K562 (cell line): ENCODE results near the gene WDHD1. TPM values are rescaled to one million over a fixed set of nuclear protein-coding genes. Genes with fewer than 3 reads are reported as not detected.
A peak's percentile ranks its signal among the peaks of the same experiment; 100 is the strongest.

Experiments used
- ASH1L ChIP-seq: fragments of 450-650 bp; IDR thresholded peaks from 2 replicates; pipeline ENCODE4 v1.6.1; 2018; ENCODE audit warnings: borderline replicate concordance, mild to moderate bottlenecking, low read depth; ENCODE audit not compliant: partially characterized antibody
- C11orf30 ChIP-seq: fragments of 450-650 bp; IDR thresholded peaks from 2 replicates; pipeline ENCODE4 v1.6.1; 2016; ENCODE audit warnings: low read depth, mild to moderate bottlenecking
- JUND ChIP-seq, 2 experiments: IDR thresholded peaks; 2 replicates in 1 of 2; 3 replicates in 1 of 2; pipeline ENCODE4 v1.6.1; 2011; ENCODE audit warnings: borderline replicate concordance in 2 of 2, low read depth in 2 of 2, low read length in 2 of 2, improper control_type of control experiment in 1 of 2, missing biosample characterization in 1 of 2, missing genetic modification characterization in 1 of 2, missing genetic modification reagents in 1 of 2
- RB1 ChIP-seq: fragments of 450-650 bp; IDR thresholded peaks from 2 replicates; pipeline ENCODE4 v1.6.1; 2017; ENCODE audit warnings: low read depth, mild to moderate bottlenecking
- SIRT6 ChIP-seq: IDR thresholded peaks from one replicate; pipeline ENCODE4 v1.6.1; 2012; ENCODE audit warnings: low read depth, mild to moderate bottlenecking, control low read depth, inconsistent platforms, low read length, moderate library complexity
- SRSF9 ChIP-seq: fragments of 200-400 bp; formaldehyde crosslinking; IDR thresholded peaks from 2 replicates; pipeline ENCODE4 v1.6.1; 2017; ENCODE audit warnings: low read depth, low read length, borderline replicate concordance
- polyA plus RNA-seq, 8 experiments: library from polyadenylated mRNA; depleted of rRNA in 4 of 8; stranded (reverse) in 5 of 8; unstranded in 3 of 8; fragments of >200 nt; fragmentation: Nextera tagmentation in 2 of 8; fragmentation: Illumina TruSeq in 1 of 8; extraction: Ambion mirVana in 2 of 8; extraction: Trizol in 1 of 8; gene quantifications; 2 replicates each; pipeline versions ENCODE4 v1.2.1 to v1.2.3, GENCODE V29; 2011 to 2014; ENCODE audit warnings: inconsistent platforms in 1 of 8, missing spikeins in 1 of 8
- total RNA-seq, 7 experiments: library from RNA; depleted of rRNA in 6 of 7; stranded (reverse); fragments of >200 nt in 6 of 7; fragmentation: Illumina TruSeq in 2 of 7; extraction: Trizol in 2 of 7; gene quantifications; 2 replicates each; pipeline versions ENCODE4 v1.2.1 to v1.2.3, GENCODE V29; 2011 to 2021; ENCODE audit warnings: low replicate concordance in 1 of 7
- TF ChIP-seq, protein P1 (sequence below), 2 experiments: fragments of 150-350 bp in 1 of 2; IDR thresholded peaks; 2 replicates each; pipeline ENCODE4 v1.6.1; 2012 to 2016; ENCODE audit warnings: low read depth in 2 of 2, low read length in 2 of 2, mild to moderate bottlenecking in 1 of 2, moderate library complexity in 1 of 2
- TF ChIP-seq, protein P2 (sequence below): fragments of 250-450 bp; sonication (Bioruptor Pico); IDR thresholded peaks from 2 replicates; pipeline ENCODE4 v1.8.0; 2021; ENCODE audit warnings: borderline replicate concordance, mild to moderate bottlenecking, moderate library complexity; ENCODE audit not compliant: poor library complexity, severe bottlenecking
- TF ChIP-seq, protein P3 (sequence below): fragments of 250-450 bp; sonication (Bioruptor Pico); IDR thresholded peaks from 2 replicates; pipeline ENCODE4 v1.5.1; 2021; ENCODE audit warnings: mild to moderate bottlenecking
- TF ChIP-seq, protein P4 (sequence below), 2 experiments: fragments of 450-650 bp; IDR thresholded peaks; 2 replicates each; pipeline ENCODE4 v1.6.1; 2016; ENCODE audit warnings: mild to moderate bottlenecking in 2 of 2, borderline replicate concordance in 1 of 2, low read depth in 1 of 2, moderate library complexity in 1 of 2

The WDHD1 gene
- total and polyA plus RNA-seq, 9 of the 15 experiments (the other 6 are each of a cell fraction or from before 2014, with no cell fraction given), result 11.7 to 39.1 (median 30.0) TPM

DNA sequence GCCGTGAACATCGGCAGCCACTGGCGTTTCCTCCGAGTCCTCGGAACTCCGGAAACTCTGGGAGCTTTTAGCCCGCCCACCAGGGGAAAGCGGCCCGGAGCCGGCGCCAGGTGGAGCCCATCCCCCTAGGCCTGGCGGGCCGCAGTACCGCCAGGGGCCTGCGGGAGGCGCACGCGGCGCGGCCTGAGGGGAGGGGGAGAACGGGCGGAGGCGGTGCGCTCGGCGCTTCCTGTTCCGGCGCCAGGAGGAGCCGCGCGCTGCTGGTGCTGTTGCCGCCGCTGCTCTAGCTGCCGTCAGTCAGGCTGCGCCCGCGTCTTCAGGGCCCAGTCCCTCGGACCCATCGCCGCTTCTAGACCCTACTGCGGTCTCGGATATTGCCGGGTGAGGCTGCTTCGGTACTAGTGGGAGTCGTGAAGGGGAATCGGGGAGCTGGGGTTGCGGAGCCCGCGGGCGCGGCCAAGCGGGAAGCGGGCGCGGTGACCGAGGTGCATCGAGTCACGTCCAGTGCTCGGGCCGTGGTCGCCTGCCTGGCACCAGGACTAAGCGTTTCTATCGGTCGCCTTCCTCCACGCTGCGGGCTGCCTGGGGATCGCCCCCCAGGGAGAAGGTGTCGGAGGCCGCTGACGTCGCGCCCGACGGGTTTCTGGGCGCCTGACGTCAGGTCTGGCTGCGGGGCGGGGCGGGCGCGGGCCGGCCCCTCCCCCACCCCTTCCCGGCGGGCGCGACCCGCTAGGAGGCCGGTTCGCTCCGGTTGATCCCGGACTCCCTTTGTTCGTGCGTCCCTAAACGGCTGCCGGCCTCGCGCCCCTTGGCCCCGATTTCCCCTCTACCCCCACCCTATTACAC is 24.7 kb upstream of the WDHD1 start, which contains the start of gene MAPK1IP1L (continued):
- TF ChIP-seq, protein P1, sequence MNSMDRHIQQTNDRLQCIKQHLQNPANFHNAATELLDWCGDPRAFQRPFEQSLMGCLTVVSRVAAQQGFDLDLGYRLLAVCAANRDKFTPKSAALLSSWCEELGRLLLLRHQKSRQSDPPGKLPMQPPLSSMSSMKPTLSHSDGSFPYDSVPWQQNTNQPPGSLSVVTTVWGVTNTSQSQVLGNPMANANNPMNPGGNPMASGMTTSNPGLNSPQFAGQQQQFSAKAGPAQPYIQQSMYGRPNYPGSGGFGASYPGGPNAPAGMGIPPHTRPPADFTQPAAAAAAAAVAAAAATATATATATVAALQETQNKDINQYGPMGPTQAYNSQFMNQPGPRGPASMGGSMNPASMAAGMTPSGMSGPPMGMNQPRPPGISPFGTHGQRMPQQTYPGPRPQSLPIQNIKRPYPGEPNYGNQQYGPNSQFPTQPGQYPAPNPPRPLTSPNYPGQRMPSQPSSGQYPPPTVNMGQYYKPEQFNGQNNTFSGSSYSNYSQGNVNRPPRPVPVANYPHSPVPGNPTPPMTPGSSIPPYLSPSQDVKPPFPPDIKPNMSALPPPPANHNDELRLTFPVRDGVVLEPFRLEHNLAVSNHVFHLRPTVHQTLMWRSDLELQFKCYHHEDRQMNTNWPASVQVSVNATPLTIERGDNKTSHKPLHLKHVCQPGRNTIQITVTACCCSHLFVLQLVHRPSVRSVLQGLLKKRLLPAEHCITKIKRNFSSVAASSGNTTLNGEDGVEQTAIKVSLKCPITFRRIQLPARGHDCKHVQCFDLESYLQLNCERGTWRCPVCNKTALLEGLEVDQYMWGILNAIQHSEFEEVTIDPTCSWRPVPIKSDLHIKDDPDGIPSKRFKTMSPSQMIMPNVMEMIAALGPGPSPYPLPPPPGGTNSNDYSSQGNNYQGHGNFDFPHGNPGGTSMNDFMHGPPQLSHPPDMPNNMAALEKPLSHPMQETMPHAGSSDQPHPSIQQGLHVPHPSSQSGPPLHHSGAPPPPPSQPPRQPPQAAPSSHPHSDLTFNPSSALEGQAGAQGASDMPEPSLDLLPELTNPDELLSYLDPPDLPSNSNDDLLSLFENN (IDR thresholded peaks at IDR 0.05; ENCODE audit: low read depth in 2 of 2, low read length in 2 of 2), result peak in 1 of 2 experiments; percentile 72; a peak in 2 of 4 replicates
- TF ChIP-seq, protein P2, sequence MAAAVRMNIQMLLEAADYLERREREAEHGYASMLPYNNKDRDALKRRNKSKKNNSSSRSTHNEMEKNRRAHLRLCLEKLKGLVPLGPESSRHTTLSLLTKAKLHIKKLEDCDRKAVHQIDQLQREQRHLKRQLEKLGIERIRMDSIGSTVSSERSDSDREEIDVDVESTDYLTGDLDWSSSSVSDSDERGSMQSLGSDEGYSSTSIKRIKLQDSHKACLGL (CRISPR knock-in tag), result no peak
- TF ChIP-seq, protein P3, sequence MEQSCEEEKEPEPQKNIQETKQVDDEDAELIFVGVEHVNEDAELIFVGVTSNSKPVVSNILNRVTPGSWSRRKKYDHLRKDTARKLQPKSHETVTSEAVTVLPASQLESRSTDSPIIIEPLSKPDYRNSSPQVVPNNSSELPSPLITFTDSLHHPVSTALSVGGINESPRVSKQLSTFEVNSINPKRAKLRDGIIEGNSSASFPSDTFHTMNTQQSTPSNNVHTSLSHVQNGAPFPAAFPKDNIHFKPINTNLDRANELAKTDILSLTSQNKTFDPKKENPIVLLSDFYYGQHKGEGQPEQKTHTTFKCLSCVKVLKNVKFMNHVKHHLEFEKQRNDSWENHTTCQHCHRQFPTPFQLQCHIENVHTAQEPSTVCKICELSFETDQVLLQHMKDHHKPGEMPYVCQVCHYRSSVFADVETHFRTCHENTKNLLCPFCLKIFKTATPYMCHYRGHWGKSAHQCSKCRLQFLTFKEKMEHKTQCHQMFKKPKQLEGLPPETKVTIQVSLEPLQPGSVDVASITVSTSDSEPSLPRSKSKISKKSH (CRISPR knock-in tag), result no peak
- TF ChIP-seq SRSF9, result no peak
- TF ChIP-seq, protein P4, sequence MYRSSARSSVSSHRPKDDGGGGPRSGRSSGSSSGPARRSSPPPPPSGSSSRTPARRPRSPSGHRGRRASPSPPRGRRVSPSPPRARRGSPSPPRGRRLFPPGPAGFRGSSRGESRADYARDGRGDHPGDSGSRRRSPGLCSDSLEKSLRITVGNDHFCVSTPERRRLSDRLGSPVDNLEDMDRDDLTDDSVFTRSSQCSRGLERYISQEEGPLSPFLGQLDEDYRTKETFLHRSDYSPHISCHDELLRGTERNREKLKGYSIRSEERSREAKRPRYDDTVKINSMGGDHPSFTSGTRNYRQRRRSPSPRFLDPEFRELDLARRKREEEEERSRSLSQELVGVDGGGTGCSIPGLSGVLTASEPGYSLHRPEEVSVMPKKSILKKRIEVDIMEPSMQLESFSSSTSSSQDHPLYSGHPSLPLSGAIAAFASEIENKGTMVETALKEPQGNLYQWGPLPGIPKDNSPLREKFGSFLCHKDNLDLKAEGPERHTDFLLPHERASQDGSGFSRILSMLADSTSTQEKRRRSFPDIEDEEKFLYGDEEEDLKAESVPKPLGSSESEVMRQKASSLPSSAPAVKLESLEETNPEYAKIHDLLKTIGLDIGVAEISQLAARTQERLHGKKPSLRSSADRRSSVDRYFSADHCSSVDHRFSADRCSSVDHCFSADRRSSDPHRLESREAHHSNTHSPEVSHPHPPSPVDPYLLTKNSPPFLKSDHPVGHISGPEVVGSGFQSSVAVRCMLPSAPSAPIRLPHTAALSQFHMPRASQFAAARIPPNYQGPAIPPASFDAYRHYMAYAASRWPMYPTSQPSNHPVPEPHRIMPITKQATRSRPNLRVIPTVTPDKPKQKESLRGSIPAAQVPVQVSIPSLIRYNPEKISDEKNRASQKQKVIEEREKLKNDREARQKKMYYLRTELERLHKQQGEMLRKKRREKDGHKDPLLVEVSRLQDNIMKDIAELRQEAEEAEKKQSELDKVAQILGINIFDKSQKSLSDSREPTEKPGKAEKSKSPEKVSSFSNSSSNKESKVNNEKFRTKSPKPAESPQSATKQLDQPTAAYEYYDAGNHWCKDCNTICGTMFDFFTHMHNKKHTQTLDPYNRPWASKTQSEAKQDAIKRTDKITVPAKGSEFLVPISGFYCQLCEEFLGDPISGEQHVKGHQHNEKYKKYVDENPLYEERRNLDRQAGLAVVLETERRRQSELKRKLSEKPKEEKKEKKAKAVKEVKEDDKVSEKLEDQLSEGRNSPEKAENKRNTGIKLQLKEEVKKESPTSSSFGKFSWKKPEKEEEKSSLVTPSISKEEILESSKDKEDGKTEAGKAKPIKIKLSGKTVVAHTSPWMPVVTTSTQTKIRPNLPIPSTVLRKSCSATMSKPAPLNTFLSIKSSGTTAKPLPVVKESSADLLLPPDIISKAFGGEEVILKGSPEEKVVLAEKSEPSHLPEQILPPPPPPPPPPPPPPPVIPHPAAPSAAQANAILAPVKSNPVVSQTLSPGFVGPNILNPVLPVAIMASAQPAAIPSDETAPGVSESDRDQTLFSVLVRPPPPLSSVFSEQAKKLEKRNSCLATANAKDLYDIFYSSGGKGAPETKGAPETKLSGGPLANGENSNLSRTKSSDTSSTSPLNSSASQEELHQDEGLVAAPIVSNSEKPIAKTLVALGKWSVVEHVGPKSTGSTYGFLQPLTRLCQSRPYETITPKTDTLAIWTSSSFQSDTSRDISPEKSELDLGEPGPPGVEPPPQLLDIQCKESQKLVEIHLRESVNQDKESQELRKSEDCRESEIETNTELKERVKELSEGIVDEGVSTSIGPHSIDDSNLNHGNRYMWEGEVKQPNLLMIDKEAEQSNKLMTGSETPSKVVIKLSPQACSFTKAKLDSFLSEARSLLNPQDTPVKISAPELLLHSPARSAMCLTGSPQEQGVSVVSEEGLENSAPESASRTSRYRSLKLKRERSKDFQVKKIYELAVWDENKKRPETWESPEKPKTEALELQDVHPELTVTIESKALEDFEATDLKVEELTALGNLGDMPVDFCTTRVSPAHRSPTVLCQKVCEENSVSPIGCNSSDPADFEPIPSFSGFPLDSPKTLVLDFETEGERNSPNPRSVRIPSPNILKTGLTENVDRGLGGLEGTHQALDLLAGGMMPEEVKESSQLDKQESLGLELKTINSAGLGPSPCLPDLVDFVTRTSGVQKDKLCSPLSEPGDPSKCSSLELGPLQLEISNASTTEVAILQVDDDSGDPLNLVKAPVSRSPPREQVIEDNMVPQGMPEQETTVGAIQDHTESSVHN (IDR thresholded peaks at IDR 0.05; ENCODE audit: borderline replicate concordance in 1 of 2, low read depth in 1 of 2), result no peak
- peak; percentile 88 for TF ChIP-seq RB1
- no peak for TF ChIP-seq SIRT6
- TF ChIP-seq C11orf30, result peak; percentile 45
- TF ChIP-seq ASH1L, result no peak
- peak; percentile 57 for TF ChIP-seq JUND (IDR thresholded peaks at IDR 0.05; ENCODE audit: borderline replicate concordance, low read depth, low read length)
- TF ChIP-seq JUND (tag; IDR thresholded peaks at IDR 0.05; ENCODE audit: borderline replicate concordance, low read depth, low read length), result no peak; the same call in 2 of the 3 replicates
